G401 (cell line): Measurements from ENCODE around the gene PIK3AP1. TPM values are rescaled to one million over a fixed set of nuclear protein-coding genes. Genes with fewer than 3 reads are reported as not detected.
"Not testable (repeated sequence)": the region's sequence is repeated elsewhere in the genome, so short reads cannot be mapped to it uniquely, and the experiment has no call there.

ENCODE experiments used
- DNase-seq: peaks from one replicate; pipeline ENCODE4 v3.0.0-alpha.2; 2015; ENCODE audit warnings: low spot score
- in situ Hi-C: cut with HindIII; loops from 2 replicates; pipeline ENCODE4 v1.10.0; 2016; ENCODE audit warnings: low sequenced_read_pairs, mixed read lengths
- total RNA-seq: library from RNA; depleted of rRNA; stranded (reverse); fragments of >200 nt; shearing (Covaris generic); gene quantifications from 2 replicates; pipeline ENCODE4 v1.2.3, GENCODE V29; 2014; rRNA removed

Gene PIK3AP1
- total RNA-seq, 1 experiment from 2014 or later = 0.51 TPM

DNA sequence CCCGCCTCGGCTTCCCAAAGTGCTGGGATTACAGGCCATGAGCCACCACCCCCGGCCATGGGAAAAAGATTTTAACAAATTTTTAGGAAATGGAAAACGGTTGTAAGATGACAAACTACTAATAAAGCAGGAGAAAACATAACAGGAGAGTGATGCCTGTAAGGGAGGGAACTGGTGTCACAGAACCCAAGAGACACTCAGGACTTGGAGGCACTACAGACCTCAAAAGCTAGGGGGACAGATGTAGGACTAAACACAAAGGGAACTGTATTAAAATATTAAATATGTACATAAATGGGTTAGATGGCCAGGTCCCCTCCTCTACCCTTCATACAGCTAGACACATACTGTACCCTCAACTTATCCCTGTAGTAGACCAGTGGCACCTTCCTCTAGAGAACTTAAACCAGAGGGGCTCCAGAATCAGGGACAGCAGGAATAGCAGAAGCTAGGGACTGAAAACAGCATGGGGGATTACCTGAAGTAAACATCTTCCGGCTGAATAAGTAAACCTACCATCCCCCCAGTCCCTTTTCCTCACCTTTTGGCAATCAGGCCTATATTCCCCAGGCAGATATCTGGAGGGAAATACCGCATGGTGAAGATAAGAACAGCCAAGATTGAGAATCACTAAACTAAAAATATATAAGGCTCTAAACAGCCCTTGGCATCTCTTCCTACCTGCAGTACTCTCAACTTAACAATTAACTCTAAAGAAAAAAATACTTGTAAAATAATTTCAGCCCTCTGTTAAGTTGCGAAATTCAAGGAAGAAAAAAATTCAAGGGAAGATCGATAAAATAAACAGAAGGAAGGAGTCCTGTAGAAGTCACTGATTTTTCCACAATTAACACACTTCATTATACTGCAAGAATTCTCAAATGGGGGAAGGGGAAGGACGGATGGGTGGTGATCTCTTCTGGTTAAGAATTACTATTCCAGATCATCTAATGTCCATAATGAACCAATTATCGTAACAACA lies 149.0 kb downstream of the PIK3AP1 start:
- no peak for DNase-seq
- in situ Hi-C loops = no loop called here

DNA sequence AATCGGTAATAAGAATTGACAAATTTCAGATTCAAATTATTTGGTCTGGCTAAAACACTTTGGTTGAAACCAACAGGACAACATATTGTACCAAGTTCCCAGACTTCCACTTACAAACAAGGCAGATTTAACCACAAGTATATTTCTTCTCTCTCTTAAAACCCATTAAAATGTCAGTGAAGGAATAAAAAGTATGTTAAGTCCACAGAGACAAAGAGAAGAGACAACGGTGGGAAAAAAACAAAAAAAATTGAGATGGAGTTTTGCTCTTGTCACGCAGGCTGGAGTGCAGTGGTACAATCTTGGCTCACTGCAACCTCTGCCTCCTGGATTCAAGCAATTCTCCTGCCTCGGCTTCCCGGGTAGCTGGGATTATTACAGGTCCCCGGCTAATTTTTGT lies 149.8 kb downstream of the PIK3AP1 start:
- no peak for DNase-seq
- in situ Hi-C loops = no loop called here

DNA sequence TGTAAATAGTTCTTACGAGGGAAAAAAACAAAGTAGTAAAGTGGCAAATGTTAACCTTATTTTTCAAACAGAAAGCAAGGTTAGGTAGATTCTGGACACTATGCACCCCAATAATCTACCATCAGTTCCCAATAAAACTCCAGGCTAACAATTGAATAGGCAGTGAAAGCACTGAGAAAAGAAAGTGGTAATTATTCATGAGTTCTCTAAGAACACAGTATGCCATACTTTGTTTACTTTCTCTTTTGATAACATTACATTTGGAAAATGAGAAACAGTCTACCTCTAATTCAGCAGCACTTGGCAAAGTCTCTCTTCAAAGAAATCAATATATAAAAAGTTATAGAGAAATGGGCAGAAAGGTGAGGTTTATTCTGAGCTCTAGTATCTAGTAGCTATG lies 151.9 kb downstream of the PIK3AP1 start:
- no peak for DNase-seq

DNA sequence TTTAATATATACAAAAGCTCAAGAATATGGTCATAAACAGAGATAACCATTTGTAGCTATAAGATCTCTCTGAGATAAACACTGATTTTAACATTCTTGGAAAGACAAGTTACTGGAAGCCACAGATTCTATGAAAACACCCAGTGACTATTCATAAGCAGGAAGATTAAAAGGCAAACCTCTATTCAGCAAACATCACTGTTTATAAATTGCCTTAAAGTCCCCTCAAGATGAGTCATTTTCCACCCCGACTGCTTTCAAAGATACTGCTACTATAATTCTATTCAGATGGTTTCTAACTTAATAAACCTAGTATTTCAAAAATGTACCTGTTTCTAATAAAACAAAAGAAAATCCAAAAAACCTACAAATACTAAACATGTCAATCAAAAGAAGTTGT lies 154.5 kb downstream of the PIK3AP1 start:
- no peak for DNase-seq
- in situ Hi-C loops = no loop called here

More for the DNA sequence above, 151.9 kb downstream of the PIK3AP1 start:
- in situ Hi-C loops = no loop called here

DNA sequence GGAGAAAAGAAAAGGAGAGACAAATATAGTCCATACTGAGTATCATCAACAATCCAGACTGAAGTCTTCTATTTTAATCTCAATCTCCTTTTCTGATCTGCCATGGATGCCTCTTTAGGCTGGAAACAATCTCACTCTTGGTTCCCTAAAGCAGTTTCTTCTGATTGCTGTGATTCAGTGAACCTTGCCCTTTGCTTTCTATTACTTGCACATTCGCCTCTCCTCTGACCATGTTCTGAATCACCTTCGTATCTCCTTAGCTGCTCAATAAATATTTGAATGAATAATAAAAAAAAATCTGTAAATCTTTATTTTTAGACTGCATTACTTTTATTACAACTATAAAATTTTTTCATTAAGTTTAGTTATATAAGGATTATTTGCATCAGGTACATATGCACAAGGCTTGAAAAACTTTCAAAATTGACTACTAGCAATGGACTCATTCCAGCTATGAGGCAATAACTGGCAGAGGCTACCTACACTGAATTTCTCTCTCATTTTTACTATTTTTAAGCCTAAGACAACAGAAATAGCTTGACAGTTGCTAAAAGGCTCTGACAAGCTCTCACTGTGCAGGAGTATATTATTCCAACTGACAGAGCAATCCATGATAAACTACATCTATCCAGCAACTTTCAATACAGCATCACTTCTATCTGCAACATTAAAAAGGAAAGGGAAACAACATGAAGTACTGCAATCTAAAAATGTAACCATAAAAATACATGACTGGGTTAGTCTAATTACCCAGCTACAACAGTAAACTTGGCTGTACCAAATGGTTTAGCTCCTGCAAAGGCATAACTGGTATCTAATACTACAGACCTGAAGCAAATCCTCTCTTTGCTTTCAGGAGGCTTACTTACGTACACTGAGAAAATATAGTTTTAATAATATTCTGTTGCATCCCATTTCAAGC lies 159.1 kb downstream of the PIK3AP1 start:
- DNase-seq = no peak
- in situ Hi-C loops = no loop called here

DNA sequence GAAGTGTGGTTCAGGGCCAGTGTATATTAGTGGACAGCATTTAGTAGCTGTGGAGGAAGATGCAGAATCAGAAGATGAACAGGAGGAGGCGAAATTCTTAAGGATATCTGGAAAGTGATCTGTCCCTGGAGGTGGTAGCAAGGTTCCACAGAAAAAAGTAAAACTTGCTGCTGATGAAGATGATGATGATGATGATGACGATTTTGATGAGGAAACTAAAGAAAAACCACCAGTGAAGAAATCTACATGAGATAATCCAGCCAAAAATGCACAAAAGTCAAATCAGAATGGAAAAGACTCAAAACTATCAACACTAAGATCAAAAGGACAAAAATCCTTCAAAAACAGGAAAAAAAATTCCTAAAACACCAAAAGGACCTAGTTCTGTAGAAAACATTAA lies 159.8 kb downstream of the PIK3AP1 start:
- in situ Hi-C loops = no loop called here
- no peak for DNase-seq

DNA sequence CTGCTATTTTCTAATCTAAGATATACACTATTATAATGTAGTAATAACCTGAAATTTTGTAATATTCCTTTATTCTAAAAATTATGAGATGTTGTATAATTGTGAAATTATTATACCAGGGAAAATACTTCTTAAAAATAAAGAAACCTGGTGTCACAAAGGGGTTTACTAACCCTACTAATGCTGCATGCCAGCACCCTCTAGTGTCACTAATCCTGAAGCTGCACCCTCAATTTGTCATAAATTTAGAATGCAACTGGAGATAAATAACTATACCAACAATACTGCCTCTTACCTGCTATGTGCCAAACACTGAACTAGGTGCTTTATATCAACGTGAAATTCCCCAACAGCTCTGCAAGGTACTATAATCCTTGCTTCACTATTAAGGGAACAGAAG lies 164.3 kb downstream of the PIK3AP1 start:
- in situ Hi-C loops = no loop called here
- DNase-seq = peak; percentile 48

DNA sequence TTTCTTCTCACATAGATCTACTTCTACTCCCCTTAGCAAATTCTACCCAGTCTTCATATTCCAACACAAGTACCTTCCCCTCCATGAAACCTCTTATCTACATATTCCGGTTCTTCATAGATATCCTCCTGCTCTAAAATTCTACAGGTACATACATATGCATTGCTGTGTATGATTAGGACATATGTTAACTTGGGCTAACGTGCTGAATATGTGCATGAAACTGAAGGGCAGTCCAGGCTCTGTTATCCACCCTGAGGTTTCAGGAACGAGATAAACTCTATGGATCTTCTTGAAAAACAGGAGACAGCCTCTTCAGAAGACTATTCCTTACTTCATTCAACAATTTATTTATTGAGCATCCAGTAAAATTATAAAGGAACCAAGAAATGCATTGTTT lies 165.0 kb downstream of the PIK3AP1 start:
- no peak for DNase-seq
- in situ Hi-C loops = no loop called here

DNA sequence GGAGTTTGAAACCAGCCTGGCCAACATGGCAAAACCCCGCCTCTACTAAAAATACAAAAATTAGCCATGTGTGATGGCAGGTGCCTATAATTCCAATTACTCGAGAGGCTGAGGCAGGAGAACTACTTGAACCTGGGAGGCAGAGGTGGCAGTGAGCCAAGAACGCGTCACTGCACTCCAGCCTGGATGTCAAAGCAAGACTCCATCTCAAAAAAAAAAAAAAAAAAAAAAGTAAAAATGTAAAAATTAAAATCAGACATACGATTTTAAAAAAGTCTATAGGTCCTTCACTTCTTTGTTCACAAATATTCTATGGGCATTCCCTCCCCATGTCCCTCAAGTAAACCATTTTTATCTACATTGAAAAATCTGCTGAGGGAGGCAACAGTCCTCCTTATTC lies 171.7 kb downstream of the PIK3AP1 start:
- in situ Hi-C loops = no loop called here
- peak; percentile 35 for DNase-seq

DNA sequence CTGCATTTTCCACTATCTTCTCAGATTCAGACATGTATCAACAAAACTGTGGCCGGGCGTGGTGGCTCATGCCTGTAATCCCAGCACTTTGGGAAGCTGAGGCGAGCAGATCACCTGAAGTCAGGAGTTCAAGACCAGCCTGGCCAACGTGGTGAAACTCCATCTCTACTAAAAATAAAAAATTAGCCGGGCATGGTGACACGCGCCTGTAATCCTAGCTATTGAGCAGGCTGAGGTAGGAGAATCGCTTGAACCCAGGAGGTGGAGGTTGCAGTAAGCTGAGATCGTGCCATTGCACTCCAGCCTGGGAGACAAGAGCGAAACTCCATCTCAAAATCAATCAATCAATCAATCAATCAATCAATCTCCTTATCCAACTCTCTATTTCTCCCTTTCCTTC lies 174.8 kb downstream of the PIK3AP1 start:
- DNase-seq, in situ Hi-C loops: not testable (repeated sequence)

Other genes starting within 250 kb of the PIK3AP1 start
- 0.37 and 0.44 TPM in 2 replicates for gene TLL2, start 206.6 kb downstream of the PIK3AP1 start, total RNA-seq
- 39.3 and 64.1 TPM in 2 replicates for gene TM9SF3, start 133.5 kb downstream of the PIK3AP1 start, total RNA-seq
- gene LCOR, start 111.8 kb upstream of the PIK3AP1 start, total RNA-seq = 6.6 and 56.5 TPM in 2 replicates